MG63 (cell line): ENCODE results near the gene INSYN2B. TPM values are rescaled to one million over a fixed set of nuclear protein-coding genes. Genes with fewer than 3 reads are reported as not detected.
"Not testable (repeated sequence)": the region's sequence is repeated elsewhere in the genome, so short reads cannot be mapped to it uniquely, and the experiment has no call there.

Source experiments
- DNase-seq: peaks from one replicate; pipeline ENCODE4 v3.0.0-alpha.2; 2020
- H3K27me3 ChIP-seq: fragments of 250-450 bp; sonication (Bioruptor Pico); 2 replicates; pipeline ENCODE4 v1.5.1; 2020; ENCODE audit warnings: mild to moderate bottlenecking, moderate library complexity
- H3K36me3 ChIP-seq: fragments of 250-450 bp; sonication (Bioruptor Pico); 2 replicates; pipeline ENCODE4 v1.5.1; 2020; ENCODE audit warnings: mild to moderate bottlenecking, moderate library complexity
- H3K4me3 ChIP-seq: fragments of 250-450 bp; sonication (Bioruptor Pico); 2 replicates; pipeline ENCODE4 v1.5.1; 2020; ENCODE audit warnings: mild to moderate bottlenecking, moderate library complexity
- H3K9me3 ChIP-seq: fragments of 250-450 bp; sonication (Bioruptor Pico); 2 replicates; pipeline ENCODE4 v1.5.1; 2020; ENCODE audit warnings: mild to moderate bottlenecking, moderate library complexity
- total RNA-seq: library from RNA; depleted of rRNA; stranded (reverse); fragments of >200 nt; shearing (Covaris generic); gene quantifications from 2 replicates; pipeline ENCODE4 v1.2.3, GENCODE V29; 2014; ENCODE audit warnings: low replicate concordance

Gene INSYN2B
- total RNA-seq, 1 experiment from 2014 or later = 7.8 TPM

GRCh38 chr5:169861433-169861832 is 118.9 kb downstream of the INSYN2B start:
- DNase-seq = no peak
- no peaks in the 10 kb centered on the region for H3K9me3 ChIP-seq
- H3K4me3 ChIP-seq = no peak overlapping the region
- H3K36me3 ChIP-seq = peaks cover 48% of the 10 kb centered on the region
- H3K27me3 ChIP-seq = no peaks in the 10 kb centered on the region

DNA sequence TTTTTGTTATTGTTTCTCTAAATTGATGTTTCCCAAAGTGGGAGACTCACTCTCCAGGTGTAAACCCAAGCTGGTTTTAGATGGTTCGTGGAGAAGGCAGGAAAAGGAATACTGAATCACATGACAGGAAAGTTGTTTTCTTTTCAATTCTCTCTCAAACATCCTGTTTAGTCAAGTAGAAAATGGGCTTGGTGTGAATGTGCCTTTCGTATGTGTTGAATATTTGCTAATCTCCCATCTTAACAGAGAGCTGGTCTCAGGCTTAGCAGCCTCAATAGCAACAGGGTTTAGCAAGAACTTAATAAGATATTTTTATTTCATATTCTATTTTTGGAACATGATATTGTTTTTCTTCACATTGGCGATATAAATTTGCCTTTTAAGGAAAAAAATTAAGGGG is 119.7 kb downstream of the INSYN2B start:
- Histone ChIP-seq H3K27me3 (no peaks in the 10 kb centered on the region), H3K36me3 (peaks cover 46% of the 10 kb centered on the region), H3K9me3 (no peaks in the 10 kb centered on the region), H3K4me3 (no peak overlapping the region)
- DNase-seq = no peak

GRCh38 chr5:169856571-169856970 is 123.7 kb downstream of the INSYN2B start:
- Histone ChIP-seq H3K4me3 (no peak overlapping the region), H3K9me3 (peaks cover 10% of the 10 kb centered on the region), H3K36me3 (peaks cover 15% of the 10 kb centered on the region), H3K27me3 (no peaks in the 10 kb centered on the region)
- peak; percentile 59 for DNase-seq

DNA sequence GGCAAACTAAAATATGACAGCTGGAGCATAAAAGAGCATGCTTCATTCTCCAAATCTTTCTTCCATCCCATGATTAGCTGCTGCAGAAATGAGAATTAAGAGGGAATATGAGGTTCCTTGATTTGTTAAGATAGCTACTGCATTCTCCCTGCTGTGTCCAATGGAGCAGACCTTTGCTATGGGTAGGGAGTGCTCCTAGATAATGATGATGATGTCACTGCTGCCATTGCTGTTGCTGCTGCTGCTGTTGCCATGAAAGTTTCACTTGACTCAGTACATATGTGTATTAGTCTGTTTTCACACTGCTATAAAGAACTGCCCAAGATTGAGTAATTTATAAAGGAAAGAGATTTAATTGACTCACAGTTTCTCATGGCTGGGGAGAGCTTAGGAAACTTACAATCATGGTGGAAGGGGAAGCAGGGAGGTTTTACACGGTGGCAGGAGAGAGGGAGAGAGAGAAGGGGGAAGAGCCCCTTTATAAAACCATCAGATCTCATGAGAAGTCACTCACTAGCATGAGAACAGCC is 128.9 kb downstream of the INSYN2B start:
- Histone ChIP-seq H3K9me3 (peaks cover 35% of the 10 kb centered on the region), H3K27me3 (no peaks in the 10 kb centered on the region), H3K36me3 (no peaks in the 10 kb centered on the region), H3K4me3 (no peak overlapping the region)
- no peak for DNase-seq

GRCh38 chr5:169850409-169850808 is 129.9 kb downstream of the INSYN2B start:
- no peaks in the 10 kb centered on the region for H3K27me3 ChIP-seq
- DNase-seq = no peak
- H3K4me3 ChIP-seq = no peak overlapping the region
- no peaks in the 10 kb centered on the region for H3K36me3 ChIP-seq
- H3K9me3 ChIP-seq = peaks cover 35% of the 10 kb centered on the region

DNA sequence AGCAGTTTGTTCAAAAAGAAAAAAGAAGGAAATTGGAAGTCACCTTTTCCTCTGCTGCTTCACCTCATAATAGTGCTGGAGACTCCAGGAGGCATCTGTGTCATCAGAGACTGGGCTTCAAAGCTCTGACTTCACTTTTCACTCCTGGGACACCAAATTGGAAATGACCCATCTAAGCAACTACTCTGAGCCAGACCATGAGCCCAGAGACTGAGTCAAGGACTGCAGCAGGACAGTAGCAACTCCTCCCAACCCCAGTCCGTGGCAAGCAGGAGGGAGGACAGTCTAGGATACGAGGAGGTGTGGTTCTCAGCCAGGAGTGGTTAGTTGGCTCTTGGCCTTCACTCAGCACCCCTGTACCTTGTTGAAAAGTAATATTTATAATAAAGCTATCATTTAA is 131.5 kb downstream of the INSYN2B start:
- H3K27me3 ChIP-seq = no peaks in the 10 kb centered on the region
- H3K9me3 ChIP-seq = peaks cover 32% of the 10 kb centered on the region
- no peaks in the 10 kb centered on the region for H3K36me3 ChIP-seq
- H3K4me3 ChIP-seq = no peak overlapping the region
- DNase-seq = no peak

GRCh38 chr5:169848271-169848670 is 132.0 kb downstream of the INSYN2B start:
- Histone ChIP-seq H3K9me3 (peaks cover 32% of the 10 kb centered on the region), H3K36me3 (no peaks in the 10 kb centered on the region), H3K4me3 (no peak overlapping the region), H3K27me3 (no peaks in the 10 kb centered on the region)
- DNase-seq = no peak

- Histone ChIP-seq H3K27me3 (no peaks in the 10 kb centered on the region), H3K4me3 (no peak overlapping the region), H3K9me3 (peaks cover 29% of the 10 kb centered on the region), H3K36me3 (no peaks in the 10 kb centered on the region)
- DNase-seq = no peak
Observed at GRCh38 chr5:169847519-169847918, 132.8 kb downstream of the INSYN2B start.

DNA sequence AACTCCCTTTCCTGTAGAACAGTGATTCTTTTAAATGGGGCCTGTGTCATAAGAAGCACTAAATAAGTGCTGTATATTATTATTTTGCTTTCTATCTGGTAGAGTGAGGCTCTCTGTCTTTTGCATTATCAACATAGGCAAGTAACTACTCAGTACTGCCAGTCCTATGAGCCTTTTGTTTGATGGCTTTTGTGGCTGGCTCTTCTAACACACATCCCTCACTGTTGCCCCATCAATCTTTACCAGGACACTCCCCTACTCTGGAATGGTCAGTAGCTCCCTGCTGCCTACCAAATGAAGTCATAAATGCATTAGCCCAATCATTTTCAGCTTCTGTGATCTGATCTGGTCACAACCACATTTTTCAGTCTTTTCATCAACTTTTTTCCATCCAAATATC is 137.6 kb downstream of the INSYN2B start:
- H3K27me3 ChIP-seq = no peaks in the 10 kb centered on the region
- H3K36me3 ChIP-seq = no peaks in the 10 kb centered on the region
- DNase-seq = no peak
- H3K4me3 ChIP-seq = no peak overlapping the region
- no peaks in the 10 kb centered on the region for H3K9me3 ChIP-seq

DNA sequence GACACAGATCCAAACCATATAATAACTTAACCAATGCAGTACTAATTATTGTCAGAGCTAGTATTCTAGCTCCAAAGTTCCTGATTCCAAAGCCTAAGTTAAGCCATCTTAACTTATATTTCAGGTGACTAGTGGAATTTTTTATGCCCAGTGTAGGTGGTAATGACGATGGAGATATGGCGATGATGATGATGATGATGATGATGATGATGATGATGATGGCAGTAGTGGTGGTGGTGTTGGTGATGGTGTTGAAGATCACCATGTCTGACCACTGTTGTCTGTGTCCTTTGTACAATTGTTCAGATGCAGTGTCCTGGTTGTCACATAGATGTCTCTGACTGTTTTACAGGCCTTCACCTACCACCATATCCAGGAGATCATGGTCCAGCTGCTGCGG is 139.9 kb downstream of the INSYN2B start:
- H3K4me3 ChIP-seq = no peak overlapping the region
- no peaks in the 10 kb centered on the region for H3K27me3 ChIP-seq
- no peaks in the 10 kb centered on the region for H3K9me3 ChIP-seq
- DNase-seq = no peak
- no peaks in the 10 kb centered on the region for H3K36me3 ChIP-seq

GRCh38 chr5:169838688-169839087 is 141.6 kb downstream of the INSYN2B start:
- H3K36me3 ChIP-seq = no peaks in the 10 kb centered on the region
- no peak overlapping the region for H3K4me3 ChIP-seq
- H3K9me3 ChIP-seq = no peaks in the 10 kb centered on the region
- no peak for DNase-seq
- no peaks in the 10 kb centered on the region for H3K27me3 ChIP-seq

GRCh38 chr5:169837686-169838085 is 142.6 kb downstream of the INSYN2B start:
- H3K36me3 ChIP-seq = no peaks in the 10 kb centered on the region
- H3K27me3 ChIP-seq = no peaks in the 10 kb centered on the region
- no peak overlapping the region for H3K4me3 ChIP-seq
- H3K9me3 ChIP-seq = no peaks in the 10 kb centered on the region
- no peak for DNase-seq

DNA sequence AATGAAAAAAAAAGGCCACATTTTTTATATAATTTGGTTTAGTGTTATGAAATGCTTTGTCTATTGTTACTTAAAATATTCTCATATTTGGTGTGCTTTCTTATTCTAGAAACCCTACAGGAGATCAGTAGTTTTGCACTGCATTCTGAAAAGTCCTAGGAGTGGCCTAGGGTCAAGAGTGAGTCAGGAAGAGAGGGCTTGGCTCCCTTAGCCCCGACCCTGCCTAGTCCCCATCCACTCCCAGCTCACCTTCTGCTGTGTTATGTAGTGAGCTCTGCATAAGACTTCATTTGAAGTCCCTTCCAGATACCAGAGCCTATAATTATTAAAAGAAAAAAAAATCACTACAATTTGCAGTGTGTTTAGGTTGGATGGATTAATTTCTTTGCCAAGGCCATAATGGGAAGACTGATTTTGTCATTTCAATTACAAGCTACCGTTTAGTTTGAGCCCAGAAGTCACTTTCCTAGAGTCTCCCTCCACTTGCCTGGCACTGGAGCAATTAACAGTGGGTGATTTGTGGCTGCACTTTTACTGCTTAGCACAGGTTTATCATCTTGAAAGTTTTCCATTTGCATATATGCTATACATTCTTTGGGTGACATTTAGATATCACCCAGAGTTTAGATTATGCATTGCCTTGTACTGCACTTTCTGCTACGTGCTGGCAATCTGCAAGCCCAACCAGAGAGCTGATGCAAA is 143.3 kb downstream of the INSYN2B start:
- H3K27me3 ChIP-seq = no peaks in the 10 kb centered on the region
- no peak for DNase-seq
- H3K36me3 ChIP-seq = no peaks in the 10 kb centered on the region
- no peak overlapping the region for H3K4me3 ChIP-seq
- no peaks in the 10 kb centered on the region for H3K9me3 ChIP-seq

GRCh38 chr5:169834540-169834939 is 145.8 kb downstream of the INSYN2B start:
- DNase-seq, H3K27me3 ChIP-seq, H3K4me3 ChIP-seq, H3K9me3 ChIP-seq, H3K36me3 ChIP-seq: not testable (repeated sequence)

- DNase-seq, H3K27me3 ChIP-seq, H3K36me3 ChIP-seq, H3K4me3 ChIP-seq, H3K9me3 ChIP-seq: not testable (repeated sequence)
Observed at GRCh38 chr5:169833681-169834292, 146.5 kb downstream of the INSYN2B start.

- Histone ChIP-seq H3K36me3 (no peaks in the 10 kb centered on the region), H3K27me3 (no peaks in the 10 kb centered on the region)
- no peak for DNase-seq
Observed at GRCh38 chr5:169832845-169833244, 147.4 kb downstream of the INSYN2B start.

DNA sequence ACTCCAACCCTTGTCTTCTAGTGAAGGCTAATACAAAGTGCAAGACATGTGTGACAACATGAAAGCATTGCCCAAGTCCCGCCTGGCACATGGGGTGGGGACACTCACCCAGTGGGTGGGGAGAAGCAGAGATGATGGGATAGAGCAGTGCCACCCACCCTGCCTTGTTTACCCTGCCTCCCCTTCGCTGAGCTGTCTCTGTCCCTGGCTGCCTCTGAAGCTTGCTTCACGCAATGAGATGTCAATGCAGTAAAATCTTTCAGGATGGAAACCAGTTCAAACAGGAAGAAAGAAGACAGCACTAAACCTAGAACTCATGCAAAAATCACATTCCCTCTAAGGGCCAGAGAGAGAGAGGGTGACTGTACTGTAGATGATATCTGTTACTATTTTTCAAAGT is 148.0 kb downstream of the INSYN2B start:
- Histone ChIP-seq H3K4me3 (no peak overlapping the region), H3K27me3 (no peaks in the 10 kb centered on the region), H3K9me3 (no peaks in the 10 kb centered on the region), H3K36me3 (no peaks in the 10 kb centered on the region)
- DNase-seq = no peak

More at GRCh38 chr5:169832845-169833244, 147.4 kb downstream of the INSYN2B start:
- Histone ChIP-seq H3K4me3 (no peak overlapping the region), H3K9me3 (no peaks in the 10 kb centered on the region)

GRCh38 chr5:169831331-169831730 is 149.0 kb downstream of the INSYN2B start:
- no peak overlapping the region for H3K4me3 ChIP-seq
- no peaks in the 10 kb centered on the region; the same call in 1 of the 2 replicates for H3K27me3 ChIP-seq
- no peaks in the 10 kb centered on the region for H3K9me3 ChIP-seq
- no peak for DNase-seq
- H3K36me3 ChIP-seq = no peaks in the 10 kb centered on the region
